HG03159 (cell line): ENCODE data around the gene RAD52.

Source experiments
- ATAC-seq: cut with Tn5 transposase; IDR thresholded peaks from one replicate; pipeline ENCODE4 v1.9.1; 2021; ENCODE audit warnings: mild to moderate bottlenecking, moderate library complexity; ENCODE audit not compliant: unreplicated experiment

Gene RAD52

DNA sequence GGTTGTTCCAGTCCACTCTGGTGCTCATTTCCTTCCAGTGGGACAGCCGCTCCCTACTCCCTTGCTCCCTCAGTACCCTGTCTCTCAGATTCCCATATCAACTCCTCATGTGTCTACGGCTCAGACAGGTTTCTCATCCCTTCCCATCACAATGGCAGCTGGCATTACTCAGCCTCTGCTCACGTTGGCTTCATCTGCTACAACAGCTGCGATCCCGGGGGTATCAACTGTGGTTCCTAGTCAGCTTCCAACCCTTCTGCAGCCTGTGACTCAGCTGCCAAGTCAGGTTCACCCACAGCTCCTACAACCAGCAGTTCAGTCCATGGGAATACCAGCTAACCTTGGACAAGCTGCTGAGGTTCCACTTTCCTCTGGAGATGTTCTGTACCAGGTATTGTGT, 69.9 kb downstream of the RAD52 start:
- no peak for ATAC-seq

DNA sequence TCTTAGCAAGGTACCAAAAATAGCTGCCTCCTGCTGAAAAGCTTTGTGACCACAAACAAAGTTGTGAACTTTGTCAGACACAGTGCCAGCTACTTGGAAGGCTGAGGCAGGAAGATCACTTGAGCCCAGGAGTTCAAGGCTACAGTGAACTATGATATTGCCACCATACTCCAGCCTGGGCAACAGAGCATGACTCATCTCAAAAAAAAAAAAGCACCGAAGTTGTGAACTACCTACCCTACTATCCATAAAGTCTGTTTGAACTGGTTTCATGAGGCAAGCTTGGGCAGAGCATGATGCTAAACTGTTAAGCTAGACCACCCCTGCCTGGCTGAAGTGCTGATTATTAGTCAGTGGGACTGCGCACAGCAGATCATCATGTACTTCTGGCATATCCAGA, 75.5 kb downstream of the RAD52 start:
- no peak for ATAC-seq

DNA sequence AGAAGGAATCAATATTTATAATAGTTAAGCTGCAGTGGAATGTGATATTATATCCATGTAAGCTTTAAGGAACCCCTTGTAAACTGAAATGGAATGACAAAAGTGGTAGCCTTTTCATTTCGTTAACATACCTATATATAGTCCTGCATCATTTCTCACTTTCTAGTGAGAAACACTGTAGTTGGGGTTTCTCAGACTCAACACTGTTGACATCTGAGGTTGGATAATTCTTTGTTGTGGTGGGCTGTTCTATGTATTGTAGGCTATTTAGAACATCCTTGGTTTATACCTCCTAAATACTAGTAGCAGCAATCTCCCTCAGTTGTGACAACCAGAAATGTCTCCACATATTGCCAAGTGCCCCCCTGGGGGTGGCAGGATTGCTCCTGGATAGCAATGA, 79.1 kb downstream of the RAD52 start:
- ATAC-seq: no peak

DNA sequence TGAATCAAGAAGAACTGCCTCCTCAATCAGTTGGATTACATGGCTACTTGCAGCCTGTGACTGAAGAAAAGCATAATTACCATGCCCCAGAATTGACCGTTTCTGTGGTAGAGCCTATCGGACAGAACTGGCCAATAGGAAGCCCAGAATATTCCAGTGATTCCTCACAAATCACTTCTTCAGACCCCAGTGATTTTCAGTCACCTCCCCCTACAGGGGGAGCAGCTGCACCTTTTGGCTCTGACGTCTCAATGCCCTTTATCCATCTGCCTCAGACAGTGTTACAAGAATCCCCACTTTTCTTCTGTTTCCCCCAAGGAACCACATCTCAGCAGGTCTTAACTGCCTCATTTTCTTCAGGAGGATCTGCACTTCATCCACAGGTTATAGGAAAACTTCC, 80.8 kb downstream of the RAD52 start:
- ATAC-seq: no peak

DNA sequence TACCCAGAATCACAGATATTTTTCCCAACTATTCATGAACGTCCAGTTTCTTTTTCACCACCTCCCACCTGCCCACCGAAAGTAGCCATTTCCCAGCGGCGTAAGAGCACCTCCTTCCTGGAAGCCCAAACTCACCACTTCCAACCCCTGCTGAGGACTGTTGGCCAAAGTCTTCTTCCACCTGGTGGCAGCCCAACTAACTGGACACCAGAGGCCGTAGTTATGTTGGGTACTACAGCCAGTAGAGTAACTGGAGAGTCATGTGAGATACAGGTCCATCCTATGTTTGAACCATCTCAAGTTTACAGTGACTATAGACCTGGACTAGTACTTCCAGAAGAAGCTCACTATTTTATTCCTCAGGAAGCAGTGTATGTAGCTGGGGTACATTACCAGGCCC, 81.6 kb downstream of the RAD52 start:
- ATAC-seq: no peak

DNA sequence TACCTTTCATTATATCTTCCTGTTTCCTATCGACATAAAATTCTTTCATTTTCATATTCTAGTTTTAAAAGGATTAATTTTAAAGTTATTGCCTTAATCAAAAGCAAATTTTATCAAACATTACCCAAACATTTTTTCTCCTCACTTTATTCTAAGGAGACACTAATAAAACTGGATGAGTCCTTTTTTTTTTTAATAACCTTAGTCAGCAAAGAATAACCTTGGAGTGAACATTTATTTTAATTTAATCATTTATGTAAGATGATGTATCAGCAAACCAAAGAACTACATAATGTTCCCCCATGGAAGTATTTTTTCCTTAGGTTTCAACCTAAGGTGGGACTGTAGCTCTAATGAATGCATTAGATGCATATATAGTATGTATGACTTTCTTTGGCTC, 83.9 kb downstream of the RAD52 start:
- ATAC-seq: no peak

DNA sequence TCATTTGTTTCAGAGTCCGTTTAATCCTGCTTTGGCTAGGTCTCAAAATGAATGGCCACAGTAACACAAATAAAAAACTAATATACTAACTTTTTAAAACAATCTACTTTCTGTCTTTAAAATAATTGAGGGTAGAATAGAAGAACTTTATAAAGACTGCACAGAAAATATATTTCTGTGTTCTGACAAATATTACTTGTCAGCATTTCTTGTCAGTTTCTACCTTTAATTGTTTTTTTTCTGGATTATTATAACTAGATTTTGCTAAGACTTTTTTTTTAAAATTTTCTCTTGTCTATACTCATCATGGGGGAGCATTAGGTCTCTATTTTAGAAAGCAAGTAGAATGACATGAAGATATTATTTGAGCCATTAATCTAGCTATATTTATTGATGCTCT, 86.2 kb downstream of the RAD52 start:
- ATAC-seq: no peak

DNA sequence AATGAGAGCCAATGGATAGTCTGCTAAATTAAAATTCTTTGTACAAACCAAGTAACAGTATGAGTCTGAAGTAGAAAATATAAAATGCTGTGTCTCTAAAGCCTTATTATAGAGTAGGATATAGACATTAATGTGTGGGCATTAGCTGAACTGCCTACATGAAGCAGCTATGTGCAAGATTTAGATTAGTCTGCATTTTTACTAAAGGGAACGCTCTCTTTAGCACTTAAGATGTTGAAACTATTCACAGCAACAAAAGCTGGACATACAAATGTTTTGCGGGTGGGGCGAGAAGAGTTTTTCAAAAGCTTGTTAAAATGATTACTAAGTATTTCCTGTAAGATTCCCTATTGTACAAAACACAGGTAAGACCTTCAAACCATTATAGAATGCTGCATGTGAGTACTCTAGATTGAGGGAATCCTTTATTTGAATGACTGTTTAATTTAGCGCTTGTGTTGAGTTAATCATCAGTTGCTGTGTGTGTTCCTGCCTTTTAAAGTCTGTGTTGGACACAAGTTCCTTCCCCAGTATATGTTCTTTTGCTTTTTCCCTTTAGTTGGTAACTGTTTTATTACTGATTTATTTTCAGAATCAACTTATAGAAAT, 87.1 kb downstream of the RAD52 start:
- no peak for ATAC-seq
